IMR-90 (cell line): Measurements from ENCODE around the gene POLR2M. TPM values are rescaled to one million over a fixed set of nuclear protein-coding genes. Genes with fewer than 3 reads are reported as not detected.

Experiments used
- ATAC-seq: fragments of 200-7000 bp; cut with Tn5 transposase; 2 replicates; pipeline ENCODE4 v1.9.1; 2020; ENCODE audit warnings: low read depth, mild to moderate bottlenecking, moderate library complexity
- BruUV-seq: library from RNA; stranded (reverse); fragments of 400-500 nt; replicated peaks from 2 replicates; lab custom pipeline; 2021; lab: Mats Ljungman, UMichigan
- CTCF ChIA-PET: fragments of 300-600 bp; formaldehyde crosslinking; extraction: SDS; loops from one replicate; lab custom pipeline; 2021; ENCODE audit warnings: antibody characterized with exemption; lab: Yijun Ruan, JAX
- POLR2A ChIA-PET: fragments of 300-600 bp; sonication (Branson Sonifier 250); formaldehyde crosslinking; loops from one replicate; lab custom pipeline; 2022; ENCODE audit warnings: antibody characterized with exemption; ENCODE audit not compliant: unreplicated experiment; lab: Charles Lee
- DNase-seq: peaks from one replicate; pipeline ENCODE4 v3.0.0; 2013
- H2AFZ ChIP-seq: replicated peaks from 2 replicates; pipeline ENCODE3; 2013; ENCODE audit warnings: low read length, mild to moderate bottlenecking; ENCODE audit not compliant: poor library complexity
- H2AK5ac ChIP-seq: 2 replicates; pipeline ENCODE4 v1.6.1; 2013; ENCODE audit warnings: low read depth, low read length, inconsistent platforms
- H2AK9ac ChIP-seq: replicated peaks from 2 replicates; pipeline ENCODE3; 2013; ENCODE audit warnings: mild to moderate bottlenecking, low read depth, low read length, moderate library complexity; ENCODE audit not compliant: poor library complexity
- H2BK120ac ChIP-seq: 2 replicates; pipeline ENCODE4 v1.6.1; 2013; ENCODE audit warnings: low read depth, low read length, inconsistent platforms
- H2BK15ac ChIP-seq: 3 replicates; pipeline ENCODE4 v1.6.1; 2013; ENCODE audit warnings: low read depth, low read length, inconsistent platforms
- H2BK20ac ChIP-seq: 2 replicates; pipeline ENCODE4 v1.6.1; 2013; ENCODE audit warnings: low read depth, mild to moderate bottlenecking, inconsistent platforms, low read length, moderate library complexity
- H2BK5ac ChIP-seq: 2 replicates; pipeline ENCODE4 v1.6.1; 2013; ENCODE audit warnings: mild to moderate bottlenecking, low read depth, low read length, inconsistent platforms; ENCODE audit not compliant: poor library complexity, severe bottlenecking
- H3K14ac ChIP-seq: replicated peaks from 2 replicates; pipeline ENCODE4 v1.6.1; 2013; ENCODE audit warnings: low read depth, low read length, inconsistent platforms
- H3K18ac ChIP-seq: 2 replicates; pipeline ENCODE4 v1.6.1; 2013; ENCODE audit warnings: low read depth, low read length, control low read depth
- H3K23ac ChIP-seq: 2 replicates; pipeline ENCODE4 v1.6.1; 2013; ENCODE audit warnings: low read depth, low read length, inconsistent platforms
- H3K27ac ChIP-seq: 2 replicates; pipeline ENCODE4 v1.5.1; 2013; ENCODE audit warnings: mild to moderate bottlenecking, control low read depth, low read length; ENCODE audit not compliant: insufficient read depth
- H3K27me3 ChIP-seq: 2 replicates; pipeline ENCODE4 v1.6.1; 2013; ENCODE audit warnings: low read length; ENCODE audit not compliant: control insufficient read depth, insufficient read depth
- H3K36me3 ChIP-seq: 2 replicates; pipeline ENCODE4 v1.6.1; 2013; ENCODE audit warnings: low read length, mixed read lengths; ENCODE audit not compliant: control insufficient read depth, insufficient read depth
- H3K4ac ChIP-seq: 2 replicates; pipeline ENCODE4 v1.6.1; 2013; ENCODE audit warnings: low read depth, low read length, inconsistent platforms
- H3K4me1 ChIP-seq: 2 replicates; pipeline ENCODE4 v1.6.1; 2013; ENCODE audit warnings: low read length, mixed read lengths; ENCODE audit not compliant: control insufficient read depth, insufficient read depth
- H3K4me2 ChIP-seq: 2 replicates; pipeline ENCODE4 v1.6.1; 2013; ENCODE audit warnings: low read depth, mild to moderate bottlenecking, control low read depth, low read length, moderate library complexity
- H3K4me3 ChIP-seq: 2 replicates; pipeline ENCODE4 v1.5.1; 2013; ENCODE audit warnings: low read depth, mild to moderate bottlenecking, control low read depth, low read length, moderate library complexity; ENCODE audit not compliant: insufficient read depth
- H3K56ac ChIP-seq: 2 replicates; pipeline ENCODE4 v1.6.1; 2013; ENCODE audit warnings: low read length, inconsistent platforms; ENCODE audit not compliant: insufficient read depth; ENCODE audit errors: extremely low read depth
- H3K79me1 ChIP-seq, 2 experiments: 2 replicates each; pipeline ENCODE4 v1.6.1; 2013; ENCODE audit warnings: low read length in 2 of 2, inconsistent platforms in 1 of 2, low read depth in 1 of 2
- H3K9ac ChIP-seq: 2 replicates; pipeline ENCODE4 v1.6.1; 2013; ENCODE audit warnings: low read depth, low read length, control low read depth
- H3K9me1 ChIP-seq: 2 replicates; pipeline ENCODE4 v1.6.1; 2013; ENCODE audit warnings: low read length, inconsistent platforms; ENCODE audit not compliant: insufficient read depth
- H3K9me3 ChIP-seq: 2 replicates; pipeline ENCODE4 v1.6.1; 2013; ENCODE audit warnings: low read length; ENCODE audit not compliant: control insufficient read depth, insufficient read depth
- H4K20me1 ChIP-seq: 2 replicates; pipeline ENCODE4 v1.6.1; 2013; ENCODE audit warnings: low read length, inconsistent platforms; ENCODE audit not compliant: insufficient read depth
- H4K5ac ChIP-seq: 2 replicates; pipeline ENCODE4 v1.6.1; 2013; ENCODE audit warnings: mild to moderate bottlenecking, low read depth, low read length, control low read depth
- H4K8ac ChIP-seq, 2 experiments: 2 replicates each; pipeline ENCODE4 v1.6.1; 2013; ENCODE audit warnings: low read depth in 2 of 2, low read length in 2 of 2, control low read depth in 1 of 2, inconsistent platforms in 1 of 2
- H4K91ac ChIP-seq: 2 replicates; pipeline ENCODE4 v1.6.1; 2013; ENCODE audit warnings: low read depth, low read length, inconsistent platforms; ENCODE audit not compliant: insufficient read depth
- CEBPB ChIP-seq: IDR thresholded peaks from 2 replicates; pipeline ENCODE4 v1.6.1; 2012; ENCODE audit warnings: low read depth, low read length, improper control_type of control experiment
- CHD1 ChIP-seq: IDR thresholded peaks from 2 replicates; pipeline ENCODE4 v1.6.1; 2012; ENCODE audit warnings: low read depth, low read length, improper control_type of control experiment
- MXI1 ChIP-seq: IDR thresholded peaks from 2 replicates; pipeline ENCODE4 v1.6.1; 2012; ENCODE audit warnings: low read depth, mild to moderate bottlenecking, low read length, moderate library complexity, borderline replicate concordance
- SMC3 ChIP-seq: fragments of 150-350 bp; IDR thresholded peaks from 2 replicates; pipeline ENCODE4 v1.6.1; 2016; ENCODE audit warnings: low read depth, mild to moderate bottlenecking, antibody characterized with exemption, low read length, moderate library complexity
- WGBS, 2 experiments: methylation state at CpG; one replicate each; pipeline versions ENCODE4 v1.1.5 to v1.1.7; 2013; ENCODE audit warnings: missing lambda C conversion rate in 2 of 2; ENCODE audit not compliant: insufficient read length in 1 of 2; ENCODE audit errors: extremely low coverage in 2 of 2; 5-methylcytosine and 5-hydroxymethylcytosine counted together
- dilution Hi-C: fragments of 300-500 bp; cut with HindIII; formaldehyde crosslinking; loops from one replicate; pipeline ENCODE4 v1.14.3; 2018; ENCODE audit warnings: low sequenced_read_pairs; ENCODE audit not compliant: unreplicated experiment
- in situ Hi-C: fragments of 300-500 bp; cut with MboI; formaldehyde crosslinking; loops from 3 replicates; pipeline ENCODE4 v1.14.3; 2019; ENCODE audit warnings: low sequenced_read_pairs, inconsistent platforms, mixed read lengths
- intact Hi-C: fragments of 100-400 bp; cut with micrococcal nuclease; formaldehyde crosslinking; loops from 2 replicates; pipeline ENCODE4 v1.10.0; 2022
- polyA plus RNA-seq, 3 experiments: library from polyadenylated mRNA; depleted of rRNA; stranded (reverse); fragments of >200 nt; gene quantifications; 2 replicates each; pipeline ENCODE4 v1.2.3, GENCODE V29; 2012; ENCODE audit warnings: low replicate concordance in 1 of 3
- total RNA-seq: library from RNA; depleted of rRNA; stranded (reverse); fragments of >200 nt; gene quantifications from 2 replicates; pipeline ENCODE4 v1.2.3, GENCODE V29; 2012
- TF ChIP-seq, protein P1 (sequence below): fragments of 150-350 bp; IDR thresholded peaks from 2 replicates; pipeline ENCODE4 v1.6.1; 2016; ENCODE audit warnings: low read depth, mild to moderate bottlenecking, low read length, moderate library complexity, borderline replicate concordance

POLR2M gene
- total and polyA plus RNA-seq, 2 of the 4 experiments (the other 2 are of a cell fraction) = 60.8 to 117 TPM

DNA sequence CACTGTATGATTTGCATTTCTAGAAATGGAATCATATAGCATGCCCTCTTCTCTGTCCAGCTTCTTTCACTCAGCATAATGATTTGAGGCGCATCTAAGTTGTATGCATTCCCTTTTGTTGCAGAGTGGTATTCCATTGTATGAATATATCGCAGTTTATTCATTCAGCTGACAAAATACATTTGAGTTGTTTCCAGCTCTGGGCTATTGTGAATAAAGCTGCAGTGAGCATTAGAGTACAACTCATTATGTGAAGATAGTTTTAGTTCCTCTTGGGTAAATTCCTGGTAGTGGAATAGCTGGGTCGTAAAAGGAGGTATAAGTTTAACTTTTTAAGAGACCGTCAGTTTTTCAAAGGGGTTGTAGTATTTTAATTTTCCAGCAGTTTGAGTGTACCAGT lies 38.5 kb upstream of the POLR2M start (continued):
- TF ChIP-seq, protein P1, sequence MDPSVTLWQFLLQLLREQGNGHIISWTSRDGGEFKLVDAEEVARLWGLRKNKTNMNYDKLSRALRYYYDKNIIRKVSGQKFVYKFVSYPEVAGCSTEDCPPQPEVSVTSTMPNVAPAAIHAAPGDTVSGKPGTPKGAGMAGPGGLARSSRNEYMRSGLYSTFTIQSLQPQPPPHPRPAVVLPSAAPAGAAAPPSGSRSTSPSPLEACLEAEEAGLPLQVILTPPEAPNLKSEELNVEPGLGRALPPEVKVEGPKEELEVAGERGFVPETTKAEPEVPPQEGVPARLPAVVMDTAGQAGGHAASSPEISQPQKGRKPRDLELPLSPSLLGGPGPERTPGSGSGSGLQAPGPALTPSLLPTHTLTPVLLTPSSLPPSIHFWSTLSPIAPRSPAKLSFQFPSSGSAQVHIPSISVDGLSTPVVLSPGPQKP = no peak

DNA sequence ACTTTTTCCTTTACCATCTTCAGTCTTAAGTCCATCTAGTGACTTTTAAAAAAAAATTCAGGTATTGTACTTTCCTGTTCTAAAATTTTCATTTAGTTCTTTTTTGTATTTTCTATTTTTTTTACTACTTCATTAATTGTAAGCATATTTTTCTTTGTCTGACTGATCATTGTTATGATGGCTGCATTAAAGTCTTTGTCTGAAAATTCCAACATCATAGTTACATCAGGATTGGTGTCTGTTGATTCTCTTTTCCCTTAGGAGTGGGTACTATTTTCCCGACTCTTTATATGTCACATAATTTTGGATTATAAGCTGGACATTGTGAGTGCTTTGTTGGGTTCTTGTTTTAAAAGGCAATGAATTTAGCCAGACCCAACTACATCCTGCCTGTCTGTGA lies 34.9 kb upstream of the POLR2M start:
- no peak overlapping the region for H2AFZ ChIP-seq
- in situ Hi-C loops (no loop called here), dilution Hi-C loops (no loop called here), intact Hi-C loops (no loop called here)
- no peak overlapping the region for H3K27ac ChIP-seq
- no peak overlapping the region for H3K18ac ChIP-seq
- H3K56ac ChIP-seq = no peak overlapping the region
- no peak overlapping the region for H2BK15ac ChIP-seq
- H3K79me1 ChIP-seq = no peaks in the 10 kb centered on the region
- H2BK5ac ChIP-seq = no peak overlapping the region
- H3K9ac ChIP-seq = no peak overlapping the region
- H3K9me1 ChIP-seq = no peaks in the 10 kb centered on the region
- H4K8ac ChIP-seq = no peak overlapping the region
- H3K36me3 ChIP-seq = no peaks in the 10 kb centered on the region
- H3K23ac ChIP-seq = no peak overlapping the region
- ATAC-seq (no peak), DNase-seq (no peak)
- TF ChIP-seq CHD1 (no peak), SMC3 (no peak), CEBPB (no peak), MXI1 (no peak)
- H3K4ac ChIP-seq = no peak overlapping the region
- POLR2A ChIA-PET = no interaction called here
- no peak overlapping the region for H3K4me3 ChIP-seq
- H4K5ac ChIP-seq = no peak overlapping the region
- no peaks in the 10 kb centered on the region for H4K20me1 ChIP-seq
- H4K91ac ChIP-seq = no peak overlapping the region
- H2AK9ac ChIP-seq = no peak overlapping the region
- CTCF ChIA-PET = no interaction called here
- no TSS peak for BruUV-seq
- no peak overlapping the region for H2BK20ac ChIP-seq
- no peaks in the 10 kb centered on the region for H3K4me1 ChIP-seq
- H3K9me3 ChIP-seq = no peaks in the 10 kb centered on the region
- WGBS, 2 experiments = no CpG with 5 or more reads among the region's 1 CpG
- H2BK120ac ChIP-seq = no peak overlapping the region
- no peak overlapping the region for H3K14ac ChIP-seq
- no peak overlapping the region for H3K4me2 ChIP-seq
- H3K27me3 ChIP-seq = peaks cover 7% of the 10 kb centered on the region
- no peak overlapping the region for H2AK5ac ChIP-seq
